K562 (cell line): Measurements from ENCODE around the gene APOBEC3A. TPM values are rescaled to one million over a fixed set of nuclear protein-coding genes. Genes with fewer than 3 reads are reported as not detected.

Source experiments
- ATAC-seq: fragments of 200-7000 bp; cut with Tn5 transposase; 3 replicates; pipeline ENCODE4 v1.9.1; 2020; ENCODE audit warnings: moderate library complexity
- BruUV-seq: library from RNA; stranded (reverse); fragments of 400-500 nt; replicated peaks from 2 replicates; lab custom pipeline; 2021; lab: Mats Ljungman, UMichigan
- CTCF ChIA-PET: fragments of 300-600 bp; formaldehyde crosslinking; extraction: SDS; loops from one replicate; lab custom pipeline; 2021; ENCODE audit warnings: low intra/inter-chr PET ratio; lab: Yijun Ruan, JAX
- POLR2A ChIA-PET: fragments of 300-600, 350-650 bp; sonication (Branson Sonifier 250); formaldehyde crosslinking; extraction: SDS; loops from one replicate; lab custom pipeline; 2021; ENCODE audit warnings: antibody characterized with exemption, inconsistent platforms; lab: Yijun Ruan, JAX
- DNase-seq, 4 experiments: peaks; one replicate each; pipeline versions ENCODE4 v3.0.0 to v3.0.0-alpha.2; 2011 to 2018; ENCODE audit warnings: low spot score in 3 of 4, mixed read lengths in 3 of 4; ENCODE audit errors: extremely low read depth in 1 of 4
- FAIRE-seq: peaks from 2 replicates; lab custom pipeline; 2011; peaks lifted over from hg19 to GRCh38; lab: Jason Lieb, UNC
- H2AFZ ChIP-seq: 2 replicates; pipeline ENCODE4 v1.6.0; 2011; ENCODE audit warnings: low read depth, low read length, control low read depth, inconsistent platforms
- H3K27ac ChIP-seq: fragments of 200-600 bp; 3 replicates; pipeline ENCODE4 v1.8.0; 2011; ENCODE audit warnings: low read depth, mild to moderate bottlenecking, control low read depth, inconsistent platforms, low read length, moderate library complexity, mixed read lengths; ENCODE audit errors: extremely low read depth
- H3K27me3 ChIP-seq, 2 experiments: fragments of 300-600 bp in 1 of 2; 2 replicates in 1 of 2; 3 replicates in 1 of 2; pipeline versions ENCODE4 v1.6.0 to v1.8.0; 2011; ENCODE audit warnings: inconsistent platforms in 2 of 2, low read length in 2 of 2, mild to moderate bottlenecking in 1 of 2, mixed read lengths in 1 of 2, moderate library complexity in 1 of 2; ENCODE audit not compliant: control insufficient read depth in 2 of 2, insufficient read depth in 2 of 2
- H3K36me3 ChIP-seq: fragments of 300-600 bp; 3 replicates; pipeline ENCODE4 v1.8.0; 2011; ENCODE audit warnings: mild to moderate bottlenecking, low read length, inconsistent platforms; ENCODE audit not compliant: control insufficient read depth, insufficient read depth
- H3K4me1 ChIP-seq, 2 experiments: fragments of 200-600 bp in 1 of 2; replicated peaks in 1 of 2; 2 replicates in 1 of 2; 3 replicates in 1 of 2; pipeline versions ENCODE4 v1.5.1 to v1.8.0; 2011; ENCODE audit warnings: inconsistent platforms in 2 of 2, low read length in 2 of 2, mild to moderate bottlenecking in 1 of 2, mixed read lengths in 1 of 2, moderate library complexity in 1 of 2; ENCODE audit not compliant: control insufficient read depth in 2 of 2, insufficient read depth in 2 of 2
- H3K4me2 ChIP-seq: 2 replicates; pipeline ENCODE4 v1.6.1; 2011; ENCODE audit warnings: low read length, control low read depth, inconsistent platforms, mixed read lengths; ENCODE audit not compliant: insufficient read depth
- H3K4me3 ChIP-seq: fragments of 200-600 bp; sonication (generic), shearing (Covaris generic); 2 replicates; pipeline ENCODE4 v1.5.1; 2016; ENCODE audit warnings: control low read depth, inconsistent platforms
- H3K79me2 ChIP-seq: fragments of 200-600 bp; 3 replicates; pipeline ENCODE4 v1.8.0; 2011; ENCODE audit warnings: low read length, inconsistent platforms; ENCODE audit not compliant: control insufficient read depth, insufficient read depth
- H3K9ac ChIP-seq, 2 experiments: 2 replicates each; pipeline versions ENCODE4 v1.6.0 to v1.6.1; 2011; ENCODE audit warnings: low read depth in 2 of 2, low read length in 2 of 2, control low read depth in 1 of 2, inconsistent platforms in 1 of 2, mild to moderate bottlenecking in 1 of 2, mixed read lengths in 1 of 2; ENCODE audit not compliant: insufficient read depth in 1 of 2
- H3K9me1 ChIP-seq: one replicate; pipeline ENCODE4 v1.6.0; 2011; ENCODE audit warnings: inconsistent platforms, mild to moderate bottlenecking, low read length, moderate library complexity; ENCODE audit not compliant: control insufficient read depth, insufficient read depth
- H3K9me3 ChIP-seq: replicated peaks from 2 replicates; pipeline ENCODE4 v1.5.1; 2011; ENCODE audit warnings: low read depth, low read length, inconsistent platforms; ENCODE audit not compliant: control insufficient read depth, insufficient read depth
- H4K20me1 ChIP-seq: replicated peaks from 2 replicates; pipeline ENCODE4 v1.6.1; 2011; ENCODE audit warnings: low read length, inconsistent platforms, mixed read lengths; ENCODE audit not compliant: control insufficient read depth, insufficient read depth
- BRF1 ChIP-seq: IDR thresholded peaks from 3 replicates; pipeline ENCODE4 v1.6.1; 2011; ENCODE audit warnings: borderline replicate concordance, mild to moderate bottlenecking; ENCODE audit not compliant: insufficient read length; ENCODE audit errors: extremely low read depth
- CBX2 ChIP-seq: fragments of 200-600 bp; sonication (generic); IDR thresholded peaks from one replicate; pipeline ENCODE4 v1.6.1; 2012; ENCODE audit warnings: mild to moderate bottlenecking, low read length, inconsistent platforms; ENCODE audit not compliant: insufficient read depth, poor library complexity, severe bottlenecking
- DNMT1 ChIP-seq: fragments of 450-650 bp; IDR thresholded peaks from 2 replicates; pipeline ENCODE4 v1.6.1; 2016; ENCODE audit warnings: antibody characterized with exemption, mild to moderate bottlenecking
- KDM4B ChIP-seq, 2 experiments: fragments of 450-650 bp in 1 of 2; sonication (generic) in 1 of 2; IDR thresholded peaks; 2 replicates each; pipeline ENCODE4 v1.6.1; 2016 to 2017; ENCODE audit warnings: borderline replicate concordance in 2 of 2, antibody characterized with exemption in 1 of 2, low read depth in 1 of 2, mild to moderate bottlenecking in 1 of 2
- MXD1 ChIP-seq: fragments of 250-450 bp; sonication (Bioruptor Pico); IDR thresholded peaks from 2 replicates; pipeline ENCODE4 v1.8.0; 2021; ENCODE audit warnings: borderline replicate concordance, mild to moderate bottlenecking, moderate library complexity; ENCODE audit not compliant: poor library complexity, severe bottlenecking
- POLR2AphosphoS2 ChIP-seq: IDR thresholded peaks from 2 replicates; pipeline ENCODE4 v1.6.1; 2012; ENCODE audit warnings: low read length, improper control_type of control experiment
- SMAD1 ChIP-seq: fragments of 150-350 bp; IDR thresholded peaks from 2 replicates; pipeline ENCODE4 v1.6.1; 2014; ENCODE audit warnings: low read length, low read depth; ENCODE audit not compliant: partially characterized antibody
- TRIM25 ChIP-seq: fragments of 450-650 bp; IDR thresholded peaks from 2 replicates; pipeline ENCODE4 v1.7.0; 2016; ENCODE audit warnings: borderline replicate concordance
- ZBTB17 ChIP-seq: fragments of 450-650 bp; formaldehyde crosslinking; IDR thresholded peaks from 2 replicates; pipeline ENCODE4 v1.4.0; 2020; ENCODE audit warnings: mild to moderate bottlenecking
- ZBTB26 ChIP-seq: fragments of 450-650 bp; formaldehyde crosslinking; IDR thresholded peaks from 2 replicates; pipeline ENCODE4 v1.4.0; 2022; ENCODE audit warnings: missing genetic modification characterization
- WGBS: fragments of 100-300 bp; shearing (Covaris generic); methylation state at CpG from one replicate; pipeline ENCODE4 v1.1.6; 2016; ENCODE audit warnings: low coverage, mixed read lengths; ENCODE audit not compliant: insufficient coverage; ENCODE audit errors: missing lambda C conversion rate; 5-methylcytosine and 5-hydroxymethylcytosine counted together
- in situ Hi-C: fragments of 300-500 bp; cut with MboI; formaldehyde crosslinking; loops from 4 replicates; pipeline ENCODE4 v1.15.0; 2018; ENCODE audit warnings: inconsistent platforms, mixed read lengths
- intact Hi-C: fragments of 100-400 bp; cut with micrococcal nuclease; formaldehyde crosslinking; loops from 2 replicates; pipeline ENCODE4 v1.14.2; 2022
- polyA plus RNA-seq, 8 experiments: library from polyadenylated mRNA; depleted of rRNA in 4 of 8; stranded (reverse) in 5 of 8; unstranded in 3 of 8; fragments of >200 nt; fragmentation: Nextera tagmentation in 2 of 8; fragmentation: Illumina TruSeq in 1 of 8; extraction: Ambion mirVana in 2 of 8; extraction: Trizol in 1 of 8; gene quantifications; 2 replicates each; pipeline versions ENCODE4 v1.2.1 to v1.2.3, GENCODE V29; 2011 to 2014; ENCODE audit warnings: inconsistent platforms in 1 of 8, missing spikeins in 1 of 8
- total RNA-seq, 7 experiments: library from RNA; depleted of rRNA in 6 of 7; stranded (reverse); fragments of >200 nt in 6 of 7; fragmentation: Illumina TruSeq in 2 of 7; extraction: Trizol in 2 of 7; gene quantifications; 2 replicates each; pipeline versions ENCODE4 v1.2.1 to v1.2.3, GENCODE V29; 2011 to 2021; ENCODE audit warnings: low replicate concordance in 1 of 7
- TF ChIP-seq, protein P1 (sequence below): sonication (generic); formaldehyde crosslinking; IDR thresholded peaks from 2 replicates; pipeline ENCODE4 v1.9.0; 2022; ENCODE audit warnings: mild to moderate bottlenecking, missing genetic modification reagents
- TF ChIP-seq, protein P2 (sequence below): sonication (generic); formaldehyde crosslinking; IDR thresholded peaks from 2 replicates; pipeline ENCODE4 v1.8.0; 2022; ENCODE audit warnings: mild to moderate bottlenecking, missing genetic modification reagents
- TF ChIP-seq, protein P3 (sequence below): fragments of 250-450 bp; sonication (Bioruptor Pico); IDR thresholded peaks from 2 replicates; pipeline ENCODE4 v1.5.0; 2020; ENCODE audit warnings: mild to moderate bottlenecking

The APOBEC3A gene
- total and polyA plus RNA-seq, 9 of the 15 experiments (the other 6 are each of a cell fraction or from before 2014, with no cell fraction given), result 0.04 TPM; not detected in 8

DNA sequence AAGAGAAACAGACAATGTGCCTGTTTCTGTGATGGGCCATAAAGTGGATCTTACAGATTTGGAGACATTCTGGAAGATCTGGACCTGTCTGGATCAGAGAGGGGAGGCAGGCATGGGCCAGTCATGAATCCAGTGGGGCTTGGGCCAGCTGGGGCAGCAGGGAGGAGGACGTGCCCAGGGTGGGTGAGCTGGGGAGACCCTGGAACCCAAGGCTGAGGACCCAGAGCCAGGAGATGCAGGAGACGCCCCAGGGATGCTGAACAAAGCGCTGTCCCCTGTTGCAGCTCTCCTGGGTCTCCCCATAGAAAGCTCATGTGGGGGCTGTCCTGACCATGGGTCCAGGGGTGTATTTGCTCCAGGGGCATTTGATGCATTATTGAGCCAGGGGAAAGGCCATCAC is 1.5 kb upstream of the APOBEC3A start:
- H3K27ac ChIP-seq, result no peak overlapping the region
- no peak for DNase-seq
- no peak overlapping the region for H2AFZ ChIP-seq
- in situ Hi-C loops, result no loop called here
- no peak for ATAC-seq
- no peaks in the 10 kb centered on the region for H3K36me3 ChIP-seq
- H3K4me1 ChIP-seq, result peaks cover under 1 to 5% of the 10 kb centered on the region in 2 experiments; a peak in 4 of 5 replicates
- POLR2A ChIA-PET, result no interaction called here
- no peaks in the 10 kb centered on the region for H3K9me3 ChIP-seq
- CTCF ChIA-PET, result no interaction called here
- no peaks in the 10 kb centered on the region for H3K9me1 ChIP-seq
- peaks cover 0 to 11% of the 10 kb centered on the region in 2 experiments; a peak in 2 of 5 replicates for H3K27me3 ChIP-seq
- H3K9ac ChIP-seq, result no peak overlapping the region
- no peaks in the 10 kb centered on the region for H4K20me1 ChIP-seq
- no peak overlapping the region for H3K4me3 ChIP-seq
- no peak overlapping the region for H3K4me2 ChIP-seq
- intact Hi-C loops, result no loop called here
- 8% methylated on average over 3 of the region's 3 CpGs for WGBS
- H3K79me2 ChIP-seq, result no peaks in the 10 kb centered on the region
- no peak for FAIRE-seq
- BruUV-seq, result no TSS peak
- TF ChIP-seq BRF1 (no peak), ZBTB26 (CRISPR knock-in tag) (no peak), KDM4B (IDR thresholded peaks at IDR 0.05; ENCODE audit: borderline replicate concordance in 2 of 2, low read depth in 1 of 2) (no peak), SMAD1 (no peak), MXD1 (CRISPR knock-in tag) (no peak), CBX2 (no peak), DNMT1 (no peak), POLR2AphosphoS2 (no peak), ZBTB17 (CRISPR knock-in tag) (no peak), TRIM25 (no peak)
- TF ChIP-seq, protein P1, sequence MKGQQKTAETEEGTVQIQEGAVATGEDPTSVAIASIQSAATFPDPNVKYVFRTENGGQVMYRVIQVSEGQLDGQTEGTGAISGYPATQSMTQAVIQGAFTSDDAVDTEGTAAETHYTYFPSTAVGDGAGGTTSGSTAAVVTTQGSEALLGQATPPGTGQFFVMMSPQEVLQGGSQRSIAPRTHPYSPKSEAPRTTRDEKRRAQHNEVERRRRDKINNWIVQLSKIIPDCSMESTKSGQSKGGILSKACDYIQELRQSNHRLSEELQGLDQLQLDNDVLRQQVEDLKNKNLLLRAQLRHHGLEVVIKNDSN, result no peak
- TF ChIP-seq, protein P2, sequence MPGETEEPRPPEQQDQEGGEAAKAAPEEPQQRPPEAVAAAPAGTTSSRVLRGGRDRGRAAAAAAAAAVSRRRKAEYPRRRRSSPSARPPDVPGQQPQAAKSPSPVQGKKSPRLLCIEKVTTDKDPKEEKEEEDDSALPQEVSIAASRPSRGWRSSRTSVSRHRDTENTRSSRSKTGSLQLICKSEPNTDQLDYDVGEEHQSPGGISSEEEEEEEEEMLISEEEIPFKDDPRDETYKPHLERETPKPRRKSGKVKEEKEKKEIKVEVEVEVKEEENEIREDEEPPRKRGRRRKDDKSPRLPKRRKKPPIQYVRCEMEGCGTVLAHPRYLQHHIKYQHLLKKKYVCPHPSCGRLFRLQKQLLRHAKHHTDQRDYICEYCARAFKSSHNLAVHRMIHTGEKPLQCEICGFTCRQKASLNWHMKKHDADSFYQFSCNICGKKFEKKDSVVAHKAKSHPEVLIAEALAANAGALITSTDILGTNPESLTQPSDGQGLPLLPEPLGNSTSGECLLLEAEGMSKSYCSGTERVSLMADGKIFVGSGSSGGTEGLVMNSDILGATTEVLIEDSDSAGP (CRISPR knock-in tag), result no peak
- TF ChIP-seq, protein P3, sequence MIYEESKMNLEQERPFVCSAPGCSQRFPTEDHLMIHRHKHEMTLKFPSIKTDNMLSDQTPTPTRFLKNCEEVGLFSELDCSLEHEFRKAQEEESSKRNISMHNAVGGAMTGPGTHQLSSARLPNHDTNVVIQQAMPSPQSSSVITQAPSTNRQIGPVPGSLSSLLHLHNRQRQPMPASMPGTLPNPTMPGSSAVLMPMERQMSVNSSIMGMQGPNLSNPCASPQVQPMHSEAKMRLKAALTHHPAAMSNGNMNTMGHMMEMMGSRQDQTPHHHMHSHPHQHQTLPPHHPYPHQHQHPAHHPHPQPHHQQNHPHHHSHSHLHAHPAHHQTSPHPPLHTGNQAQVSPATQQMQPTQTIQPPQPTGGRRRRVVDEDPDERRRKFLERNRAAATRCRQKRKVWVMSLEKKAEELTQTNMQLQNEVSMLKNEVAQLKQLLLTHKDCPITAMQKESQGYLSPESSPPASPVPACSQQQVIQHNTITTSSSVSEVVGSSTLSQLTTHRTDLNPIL (CRISPR knock-in tag), result no peak
